T-helper 1 cell treated with Interleukin-12 subunit alpha and Interleukin-12 subunit beta and Interleukin-4 antibody, amounts not matched to agents 30 μg/mL and 1 μg/mL, for 36 hours (primary cell): ENCODE data around the gene IL1RN.

Experiments used
- H3K27ac Mint-ChIP-seq: one replicate; pipeline ENCODE4 v1.8.0; 2021; ENCODE audit warnings: mild to moderate bottlenecking, mixed read lengths
- H3K27me3 Mint-ChIP-seq: one replicate; pipeline ENCODE4 v1.8.0; 2021; ENCODE audit warnings: low read depth, mixed read lengths
- H3K36me3 Mint-ChIP-seq: one replicate; pipeline ENCODE4 v1.8.0; 2021; ENCODE audit warnings: low read depth, mixed read lengths
- H3K4me1 Mint-ChIP-seq: one replicate; pipeline ENCODE4 v1.8.0; 2021; ENCODE audit warnings: low read depth, mixed read lengths
- H3K4me3 Mint-ChIP-seq: one replicate; pipeline ENCODE4 v1.8.0; 2021; ENCODE audit warnings: mild to moderate bottlenecking, moderate library complexity, mixed read lengths
- H3K9me3 Mint-ChIP-seq: one replicate; pipeline ENCODE4 v1.8.0; 2021; ENCODE audit warnings: mixed read lengths

IL1RN gene

DNA sequence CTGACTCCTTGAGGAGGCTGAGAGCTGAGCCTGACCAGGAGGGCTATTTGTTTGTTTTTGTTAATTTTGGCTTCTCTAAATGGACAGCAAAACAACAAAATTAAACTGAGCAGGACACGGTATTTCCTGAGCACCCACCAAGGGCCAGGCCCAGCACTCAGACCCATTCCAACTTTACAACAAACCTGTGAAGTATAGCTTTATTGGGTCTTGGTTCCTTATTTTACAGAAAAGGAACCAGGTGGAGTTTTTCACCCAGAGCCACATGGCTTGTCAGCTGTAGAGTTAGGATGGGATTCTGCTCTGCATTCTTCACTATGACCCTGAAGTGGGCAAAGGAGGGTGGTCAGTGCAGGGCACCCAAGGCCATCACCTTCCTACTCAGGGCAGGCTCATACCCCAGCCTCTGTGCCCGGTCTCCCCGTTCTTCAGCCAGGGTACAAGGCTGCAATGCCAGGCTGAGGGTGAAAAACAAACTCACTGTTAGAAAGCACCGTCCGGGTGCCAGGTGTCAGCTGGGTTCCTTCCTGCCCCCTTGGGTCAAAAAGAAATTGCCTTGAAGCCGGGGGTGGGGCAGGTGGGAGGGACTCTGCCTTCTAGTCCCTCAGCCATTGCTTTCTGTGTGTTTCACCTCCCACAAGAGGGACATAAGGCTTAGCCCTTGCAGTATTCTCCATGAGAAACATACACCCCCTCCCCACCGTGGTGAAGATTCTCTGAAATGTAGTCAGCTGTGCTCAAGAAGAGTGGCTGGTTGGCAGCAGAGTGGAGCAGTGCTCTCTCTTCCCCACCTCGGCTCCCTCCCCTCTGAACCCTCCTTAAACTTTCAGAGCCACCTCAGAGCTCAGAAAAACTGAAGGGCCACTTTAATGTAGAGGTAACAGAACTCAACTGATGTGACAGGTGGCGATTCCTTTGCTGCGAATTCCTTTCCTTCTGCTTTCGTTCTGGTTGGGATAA, 48.6 kb downstream of the IL1RN start:
- Mint-ChIP-seq H3K9me3 (peaks cover 4% of the 10 kb centered on the region), H3K27me3 (no peaks in the 10 kb centered on the region), H3K27ac (peak overlapping the region; percentile 83), H3K4me1 (peaks cover 73% of the 10 kb centered on the region), H3K36me3 (peaks cover 55% of the 10 kb centered on the region), H3K4me3 (peak overlapping the region; percentile 88)

DNA sequence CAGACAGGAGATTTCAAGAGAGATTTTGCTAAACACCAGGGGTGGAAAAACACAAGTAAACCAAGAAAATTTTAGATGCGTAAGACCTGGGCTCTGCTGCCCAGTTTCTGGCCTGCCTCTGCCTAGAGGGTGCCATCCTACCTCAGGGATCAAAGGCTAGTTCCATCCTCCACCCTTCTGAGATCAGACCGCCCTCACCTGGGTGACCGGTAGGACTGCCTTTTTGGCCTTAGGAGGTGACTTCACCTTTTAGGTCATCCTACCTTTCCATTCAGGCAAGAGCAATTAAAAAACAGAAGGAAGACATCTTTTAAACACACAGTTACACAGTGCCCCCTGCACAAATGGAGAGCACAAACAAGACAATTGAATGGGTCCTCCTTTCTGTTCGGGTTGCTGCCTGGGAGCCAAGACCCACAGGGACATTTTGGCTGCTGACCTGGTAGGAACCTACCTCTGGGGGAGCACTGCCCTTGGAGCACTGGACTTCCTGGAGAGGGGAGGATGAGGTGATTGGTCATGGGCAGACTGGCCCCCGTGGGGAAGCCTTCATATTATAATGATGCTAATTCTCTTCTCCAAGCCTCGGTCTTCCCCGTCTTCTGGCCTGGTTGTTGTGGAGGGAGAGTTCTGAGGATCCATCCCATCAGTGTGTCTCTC, 49.4 kb downstream of the IL1RN start:
- Mint-ChIP-seq H3K36me3 (peaks cover 51% of the 10 kb centered on the region), H3K27ac (peak overlapping the region; percentile 78), H3K4me1 (peaks cover 73% of the 10 kb centered on the region), H3K4me3 (peak overlapping the region; percentile 88), H3K27me3 (no peaks in the 10 kb centered on the region), H3K9me3 (no peaks in the 10 kb centered on the region)

DNA sequence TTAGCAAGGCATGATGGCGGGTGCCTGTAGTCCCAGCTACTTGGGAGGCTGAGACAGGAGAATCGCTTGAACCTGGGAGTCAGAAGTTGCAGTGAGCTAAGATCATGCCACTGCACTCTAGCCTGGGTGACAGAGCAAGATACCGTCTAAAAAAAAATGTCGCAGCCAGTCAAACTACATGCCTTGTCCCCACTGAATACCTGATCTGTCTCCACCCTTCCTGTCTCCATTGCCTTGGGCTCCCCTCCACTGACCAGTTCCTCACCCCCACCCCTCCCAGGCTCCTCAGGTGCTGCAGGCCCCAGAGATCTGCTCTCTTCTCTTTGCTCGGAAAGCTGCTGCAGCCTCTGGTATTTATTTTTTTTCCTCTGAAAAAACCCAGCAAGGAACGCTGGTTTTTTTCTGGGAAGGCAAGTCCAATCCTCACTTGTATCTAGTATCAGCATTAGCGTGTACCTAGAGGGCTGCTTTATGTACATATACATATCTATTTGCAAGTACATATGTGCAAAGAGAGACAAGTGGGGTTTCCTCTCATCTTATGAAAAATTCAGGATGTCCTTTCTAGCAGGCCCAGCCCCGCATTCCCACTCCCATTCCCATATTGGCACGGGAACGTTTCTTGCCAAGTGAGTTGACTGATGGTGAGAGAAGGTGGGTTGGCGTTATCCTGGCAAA, 50.8 kb downstream of the IL1RN start:
- peak overlapping the region; percentile 81 for H3K4me3 Mint-ChIP-seq
- H3K4me1 Mint-ChIP-seq: peaks cover 72% of the 10 kb centered on the region
- H3K36me3 Mint-ChIP-seq: peaks cover 55% of the 10 kb centered on the region

DNA sequence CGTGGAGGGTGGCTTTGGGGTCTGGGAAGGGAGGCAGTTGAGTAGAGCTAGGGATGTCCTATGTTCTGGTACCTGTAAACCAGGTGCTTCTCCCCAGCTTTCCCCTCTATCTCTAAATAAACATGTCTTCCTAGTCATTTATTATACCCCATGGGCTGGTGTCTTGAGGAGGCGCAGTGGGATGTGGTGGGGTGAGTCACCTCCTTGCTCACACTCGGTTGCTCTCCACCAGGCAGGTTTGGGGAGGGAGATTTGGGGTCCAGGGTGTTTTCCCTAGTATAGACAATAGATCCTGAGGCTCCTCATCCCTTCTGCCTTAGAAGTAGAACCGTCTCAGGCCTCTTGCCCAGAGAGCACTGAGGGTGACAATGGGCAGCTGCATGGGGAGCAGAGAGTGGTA, 51.5 kb downstream of the IL1RN start:
- Mint-ChIP-seq H3K4me1 (peaks cover 73% of the 10 kb centered on the region), H3K9me3 (no peaks in the 10 kb centered on the region), H3K27ac (peak overlapping the region; percentile 90), H3K27me3 (no peaks in the 10 kb centered on the region), H3K4me3 (peak overlapping the region; percentile 81), H3K36me3 (peaks cover 57% of the 10 kb centered on the region)

More for the DNA sequence above, 50.8 kb downstream of the IL1RN start:
- H3K9me3 Mint-ChIP-seq: no peaks in the 10 kb centered on the region
- peak overlapping the region; percentile 90 for H3K27ac Mint-ChIP-seq
- no peaks in the 10 kb centered on the region for H3K27me3 Mint-ChIP-seq

DNA sequence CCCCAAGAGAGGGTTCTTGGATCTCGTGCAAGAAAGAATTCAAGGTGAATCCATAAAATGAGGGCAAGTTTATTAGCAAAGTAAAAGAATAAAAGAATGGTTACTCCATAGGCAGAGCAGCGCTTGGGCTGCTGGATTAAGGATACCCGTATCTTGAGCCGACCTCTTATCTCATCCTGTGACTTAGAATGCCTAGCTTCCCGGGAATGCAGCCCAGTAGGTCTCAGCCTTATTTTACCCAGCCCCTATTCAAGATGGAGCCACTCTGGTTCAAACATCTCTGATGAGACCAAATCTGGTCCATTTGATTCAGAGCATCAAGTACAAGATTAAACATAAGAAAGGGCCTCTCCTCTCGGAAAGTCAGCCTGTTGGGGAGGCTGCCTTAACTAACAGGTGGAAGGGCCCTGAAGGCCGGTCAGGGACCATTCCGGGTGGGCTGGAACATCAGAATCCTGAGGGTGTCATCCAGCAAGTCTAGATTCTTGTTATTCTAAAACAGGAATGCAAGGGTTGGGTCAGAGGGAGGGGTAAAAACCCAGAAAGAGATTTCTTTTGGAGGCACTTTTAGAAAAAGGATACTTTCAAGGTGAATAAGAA, 52.1 kb downstream of the IL1RN start:
- H3K4me1 Mint-ChIP-seq: peaks cover 74% of the 10 kb centered on the region
- no peaks in the 10 kb centered on the region for H3K27me3 Mint-ChIP-seq
- peak overlapping the region; percentile 81 for H3K4me3 Mint-ChIP-seq
- peaks cover 53% of the 10 kb centered on the region for H3K36me3 Mint-ChIP-seq
- peak overlapping the region; percentile 90 for H3K27ac Mint-ChIP-seq
- no peaks in the 10 kb centered on the region for H3K9me3 Mint-ChIP-seq

DNA sequence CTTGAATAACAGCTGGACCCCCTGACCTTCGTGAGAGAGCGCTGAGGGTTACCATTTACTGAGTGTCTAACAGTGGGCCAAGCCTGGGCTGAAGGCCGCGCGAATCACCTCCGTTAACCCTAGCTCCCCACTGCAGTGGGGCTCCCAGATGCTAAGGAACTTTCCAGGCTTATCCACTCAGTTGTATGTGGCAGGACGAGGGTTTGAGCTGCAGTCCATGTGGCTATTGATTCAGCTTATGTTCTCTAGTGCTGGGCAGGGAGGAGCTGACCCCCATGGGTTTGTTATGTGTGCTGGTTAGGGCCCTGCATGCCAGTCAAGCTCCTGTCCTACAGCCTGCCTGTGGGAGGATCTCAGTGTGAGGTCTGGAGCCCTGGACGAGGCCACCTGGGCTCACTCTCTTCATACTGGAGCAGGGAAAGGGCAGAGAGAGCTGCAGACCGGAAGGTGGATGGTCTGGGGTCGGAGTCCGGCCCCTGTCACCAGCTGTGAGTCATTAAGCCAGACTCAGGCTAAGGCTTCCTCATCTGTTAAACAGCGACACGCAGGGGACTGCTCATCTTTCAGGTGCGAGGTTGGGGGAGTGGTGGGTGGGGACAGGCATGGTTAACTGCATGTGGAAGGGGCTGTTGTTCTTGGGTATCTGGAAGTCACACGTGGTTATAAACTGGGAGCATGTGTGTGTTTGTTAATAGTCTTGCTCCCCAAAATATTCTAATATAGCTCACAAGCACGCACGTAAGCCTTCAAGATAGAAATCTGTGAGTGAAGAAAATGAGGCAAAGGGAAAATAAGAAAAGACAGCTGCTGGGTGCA, 52.9 kb downstream of the IL1RN start:
- no peaks in the 10 kb centered on the region for H3K9me3 Mint-ChIP-seq
- H3K36me3 Mint-ChIP-seq: peaks cover 52% of the 10 kb centered on the region
- peaks cover 76% of the 10 kb centered on the region for H3K4me1 Mint-ChIP-seq
- H3K4me3 Mint-ChIP-seq: peak overlapping the region; percentile 73
- peak overlapping the region; percentile 58 for H3K27ac Mint-ChIP-seq
- H3K27me3 Mint-ChIP-seq: no peaks in the 10 kb centered on the region

DNA sequence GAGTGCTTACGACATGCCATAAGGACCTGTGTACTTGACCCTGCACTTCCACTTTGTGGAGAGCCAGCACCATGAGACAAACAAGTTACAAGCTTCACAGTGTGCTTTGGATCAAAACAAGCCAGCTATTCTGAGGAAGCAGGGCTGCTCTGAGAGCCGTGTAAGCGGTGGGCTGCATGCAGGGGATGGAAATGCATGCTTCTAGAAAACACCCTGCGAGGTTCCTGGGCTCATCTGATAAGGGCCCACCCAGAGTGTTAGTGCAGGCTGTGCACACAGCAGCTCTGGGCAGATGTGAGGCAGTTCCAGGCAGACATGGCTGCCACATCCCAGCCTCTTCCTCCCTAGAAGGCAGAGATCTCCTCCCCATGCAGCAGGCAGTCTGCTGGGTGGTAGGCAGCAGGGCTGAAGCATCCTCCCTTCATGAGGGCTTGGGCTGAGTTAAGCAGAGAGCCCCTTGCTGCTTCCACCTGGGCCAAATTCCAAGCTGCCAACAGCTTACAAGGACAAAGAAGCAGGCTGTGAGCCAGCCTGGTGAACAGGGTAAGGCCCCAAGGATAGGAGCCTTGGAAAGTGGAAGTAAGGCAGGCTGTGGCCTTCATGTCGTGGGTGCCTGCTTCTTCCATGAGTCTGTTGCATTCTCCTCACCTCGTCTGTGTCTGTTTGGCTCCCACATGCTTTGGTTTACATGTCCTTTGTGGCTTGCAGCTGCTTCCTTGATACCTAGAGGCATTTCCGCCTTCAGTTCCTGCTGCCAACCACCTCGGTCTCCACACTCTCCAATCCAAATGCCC, 54.1 kb downstream of the IL1RN start:
- no peaks in the 10 kb centered on the region for H3K9me3 Mint-ChIP-seq
- H3K36me3 Mint-ChIP-seq: peaks cover 55% of the 10 kb centered on the region
- peak overlapping the region; percentile 58 for H3K27ac Mint-ChIP-seq
- H3K4me1 Mint-ChIP-seq: peaks cover 80% of the 10 kb centered on the region
- H3K4me3 Mint-ChIP-seq: peak overlapping the region; percentile 73
- H3K27me3 Mint-ChIP-seq: no peaks in the 10 kb centered on the region

DNA sequence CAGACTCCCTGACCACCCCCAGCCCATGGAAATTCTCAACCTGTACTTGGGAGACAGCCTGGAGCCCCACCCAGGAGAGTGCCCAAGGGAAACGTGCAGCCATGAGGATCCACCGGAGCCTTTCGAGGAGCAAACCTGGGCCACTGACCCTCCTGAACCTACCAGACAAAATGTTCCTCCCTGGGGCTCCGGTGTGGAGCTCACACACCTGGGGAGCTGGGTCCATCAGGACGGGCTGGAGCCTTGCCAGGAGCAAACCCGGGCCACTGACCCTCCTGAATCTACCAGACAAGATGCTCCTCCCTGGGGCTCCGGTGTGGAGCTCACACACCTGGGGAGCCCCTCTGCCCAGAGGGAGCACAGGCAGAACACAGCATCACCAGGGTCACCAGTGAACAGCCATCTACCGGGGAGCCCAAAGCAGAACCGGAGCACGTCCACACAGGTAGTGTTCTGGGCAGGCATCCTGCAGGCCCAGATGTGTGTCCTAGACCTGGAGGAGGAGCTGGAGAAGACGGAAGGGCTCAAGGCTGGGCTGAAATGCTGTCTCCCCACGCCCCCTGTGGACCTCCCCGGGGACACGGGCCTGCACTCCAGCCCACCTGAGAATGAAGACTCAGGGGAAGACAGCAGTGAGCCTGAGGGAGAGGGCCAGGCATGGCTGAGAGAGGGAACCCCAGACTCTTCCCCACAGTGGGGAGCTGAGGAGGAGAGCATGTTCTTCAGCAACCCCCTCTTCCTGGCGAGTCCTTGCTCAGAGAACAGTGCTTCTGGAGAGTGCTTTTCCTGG, 55.3 kb downstream of the IL1RN start:
- Mint-ChIP-seq H3K27me3 (no peaks in the 10 kb centered on the region), H3K4me3 (no peak overlapping the region), H3K4me1 (peaks cover 72% of the 10 kb centered on the region), H3K36me3 (peaks cover 51% of the 10 kb centered on the region), H3K27ac (peak overlapping the region; percentile 47), H3K9me3 (no peaks in the 10 kb centered on the region)

DNA sequence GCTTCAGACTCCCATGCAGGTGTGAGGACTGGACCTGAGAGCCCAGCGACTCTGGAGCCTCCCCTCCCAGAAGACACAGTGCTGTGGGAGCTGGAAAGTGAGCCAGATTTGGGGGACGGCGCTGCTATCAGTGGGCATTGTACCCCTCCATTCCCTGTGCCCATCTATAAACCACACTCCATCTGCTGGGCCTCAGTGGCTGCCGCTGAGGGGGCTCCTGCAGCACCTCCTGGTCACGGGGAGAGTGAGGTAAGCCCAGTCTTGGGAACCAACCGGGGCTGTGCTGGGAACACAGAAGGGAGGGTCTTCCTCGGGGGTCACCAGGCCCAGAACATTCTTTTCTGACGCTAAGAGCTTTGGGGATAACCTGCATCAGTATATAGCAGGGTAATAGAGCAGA, 55.9 kb downstream of the IL1RN start:
- Mint-ChIP-seq H3K36me3 (peaks cover 50% of the 10 kb centered on the region), H3K27ac (no peak overlapping the region), H3K27me3 (no peaks in the 10 kb centered on the region), H3K4me3 (no peak overlapping the region), H3K4me1 (peaks cover 71% of the 10 kb centered on the region), H3K9me3 (no peaks in the 10 kb centered on the region)
